Activated naive CD4-positive, alpha-beta T cell treated with anti-CD3 and anti-CD28 coated beads, Interleukin-2, amount 50 U/mL, for 72 hours (primary cell): ENCODE measurements around the gene HOXC11. TPM values are rescaled to one million over a fixed set of nuclear protein-coding genes. Genes with fewer than 3 reads are reported as not detected.

Source experiments
- ATAC-seq, 2 donors: fragments of 150-1000 bp; cut with Tn5 transposase; 2 replicates each; pipeline ENCODE4 v1.10.0; 2021; ENCODE audit warnings: mild to moderate bottlenecking in 2 of 2, moderate library complexity in 2 of 2
- DNase-seq, 2 donors: peaks; one replicate each; pipeline ENCODE4 v3.0.0; 2021 to 2022; ENCODE audit warnings: low spot score in 2 of 2
- H3K27ac Mint-ChIP-seq, 2 donors: one replicate each; pipeline ENCODE4 v1.8.0; 2022; ENCODE audit warnings: mild to moderate bottlenecking in 2 of 2, mixed read lengths in 2 of 2
- H3K36me3 Mint-ChIP-seq, 2 donors: one replicate each; pipeline ENCODE4 v1.8.0; 2022; ENCODE audit warnings: mixed read lengths in 2 of 2
- H3K9me3 Mint-ChIP-seq, 2 donors: one replicate each; pipeline ENCODE4 v1.8.0; 2022; ENCODE audit warnings: mixed read lengths in 2 of 2
- total RNA-seq, 2 donors: library from RNA; stranded (reverse); gene quantifications; one replicate each; pipeline ENCODE4 v1.2.3, GENCODE V29; 2022

Gene HOXC11
- total RNA-seq, 2 donors from 2014 or later = not detected

GRCh38 chr12:53964315-53964713 lies 8.6 kb upstream of the HOXC11 start:
- H3K36me3 Mint-ChIP-seq = peaks cover 6 to 10% of the 10 kb centered on the region in 2 donors
- no peak overlapping the region for H3K27ac Mint-ChIP-seq
- no peaks in the 10 kb centered on the region for H3K9me3 Mint-ChIP-seq
- DNase-seq (no peak), ATAC-seq (no peak)

GRCh38 chr12:53965281-53966084 lies 7.4 kb upstream of the HOXC11 start:
- Mint-ChIP-seq H3K27ac (no peak overlapping the region), H3K36me3 (peaks cover 2 to 5% of the 10 kb centered on the region in 2 donors), H3K9me3 (no peaks in the 10 kb centered on the region)
- ATAC-seq = no peak
- DNase-seq = no peak

GRCh38 chr12:53966085-53966384 lies 6.9 kb upstream of the HOXC11 start:
- no peak overlapping the region for H3K27ac Mint-ChIP-seq
- peaks cover 0 to 6% of the 10 kb centered on the region in 2 donors for H3K36me3 Mint-ChIP-seq
- H3K9me3 Mint-ChIP-seq = no peaks in the 10 kb centered on the region
- DNase-seq (no peak), ATAC-seq (no peak)

- no peak for DNase-seq
- ATAC-seq = no peak
- H3K9me3 Mint-ChIP-seq = no peaks in the 10 kb centered on the region
- H3K36me3 Mint-ChIP-seq = peaks cover 0 to 11% of the 10 kb centered on the region in 2 donors
- H3K27ac Mint-ChIP-seq = no peak overlapping the region
Observed at GRCh38 chr12:53966385-53967133, 6.4 kb upstream of the HOXC11 start.

- ATAC-seq (no peak), DNase-seq (no peak)
- Mint-ChIP-seq H3K27ac (no peak overlapping the region), H3K9me3 (no peaks in the 10 kb centered on the region), H3K36me3 (peaks cover 0 to 12% of the 10 kb centered on the region in 2 donors)
Observed at GRCh38 chr12:53967421-53967925, 5.5 kb upstream of the HOXC11 start.

- H3K9me3 Mint-ChIP-seq = peaks cover 0 to 5% of the 10 kb centered on the region in 2 donors
- ATAC-seq (no peak), DNase-seq (no peak)
- no peak overlapping the region for H3K27ac Mint-ChIP-seq
- peaks cover 7 to 19% of the 10 kb centered on the region in 2 donors for H3K36me3 Mint-ChIP-seq
Observed at GRCh38 chr12:53968214-53969127, 4.5 kb upstream of the HOXC11 start.

- ATAC-seq (no peak), DNase-seq (no peak)
- Mint-ChIP-seq H3K27ac (no peak overlapping the region), H3K9me3 (peaks cover 0 to 5% of the 10 kb centered on the region in 2 donors), H3K36me3 (peaks cover 7 to 20% of the 10 kb centered on the region in 2 donors)
Observed at GRCh38 chr12:53969588-53970259, 3.2 kb upstream of the HOXC11 start.

- DNase-seq = no peak
- Mint-ChIP-seq H3K27ac (no peak overlapping the region), H3K36me3 (peaks cover 7 to 20% of the 10 kb centered on the region in 2 donors), H3K9me3 (peaks cover 0 to 5% of the 10 kb centered on the region in 2 donors)
- ATAC-seq = no peak
Observed at GRCh38 chr12:53970451-53970850, 2.5 kb upstream of the HOXC11 start.

GRCh38 chr12:53971129-53971528 lies 1.8 kb upstream of the HOXC11 start:
- no peak for ATAC-seq
- Mint-ChIP-seq H3K27ac (no peak overlapping the region), H3K36me3 (peaks cover 7 to 20% of the 10 kb centered on the region in 2 donors), H3K9me3 (peaks cover 0 to 5% of the 10 kb centered on the region in 2 donors)
- no peak for DNase-seq

- Mint-ChIP-seq H3K27ac (no peak overlapping the region), H3K9me3 (peaks cover 0 to 5% of the 10 kb centered on the region in 2 donors), H3K36me3 (peaks cover 7 to 20% of the 10 kb centered on the region in 2 donors)
- DNase-seq (no peak), ATAC-seq (no peak)
Observed at GRCh38 chr12:53971686-53972085, 1.2 kb upstream of the HOXC11 start.

- DNase-seq = no peak
- H3K9me3 Mint-ChIP-seq = peaks cover 0 to 5% of the 10 kb centered on the region in 2 donors
- H3K27ac Mint-ChIP-seq = peak overlapping the region in 1 of 2 donors; percentile 36
- H3K36me3 Mint-ChIP-seq = peaks cover 7 to 20% of the 10 kb centered on the region in 2 donors
- no peak for ATAC-seq
Observed at GRCh38 chr12:53972152-53972702, 699 bp upstream of the HOXC11 start.

GRCh38 chr12:53973236-53974042 lies 513 bp downstream of the HOXC11 start:
- no peak for DNase-seq
- no peak for ATAC-seq
- Mint-ChIP-seq H3K9me3 (peaks cover 0 to 5% of the 10 kb centered on the region in 2 donors), H3K36me3 (peaks cover 7 to 20% of the 10 kb centered on the region in 2 donors), H3K27ac (peak overlapping the region in 1 of 2 donors; percentile 88)

GRCh38 chr12:53974084-53975063 lies 1.4 kb downstream of the HOXC11 start, which contains the start of gene HOTAIR:
HOTAIR (minus strand) TSS chr12:53974954.
- ATAC-seq = no peak
- no peak for DNase-seq
- Mint-ChIP-seq H3K9me3 (peaks cover 0 to 5% of the 10 kb centered on the region in 2 donors), H3K36me3 (peaks cover 7 to 20% of the 10 kb centered on the region in 2 donors), H3K27ac (peak within 1 kb of the TSS in 1 of 2 donors; percentile 23)

GRCh38 chr12:53975064-53975471 lies 2.1 kb downstream of the HOXC11 start:
- peaks cover 7 to 22% of the 10 kb centered on the region in 2 donors for H3K36me3 Mint-ChIP-seq

More at GRCh38 chr12:53975064-53975471, 2.1 kb downstream of the HOXC11 start:
- DNase-seq (no peak), ATAC-seq (no peak)
- peaks cover 0 to 5% of the 10 kb centered on the region in 2 donors for H3K9me3 Mint-ChIP-seq
- no peak overlapping the region for H3K27ac Mint-ChIP-seq
